ENCODE measurements around the gene CLRN1. TPM values are rescaled to one million over a fixed set of nuclear protein-coding genes. Genes with fewer than 3 reads are reported as not detected.

The CLRN1 gene
- total RNA-seq, 1 donor from 2014 or later = not detected

- Histone ChIP-seq H3K4me3 (ENCODE audit: insufficient read depth, low read depth, low read length) (no peak overlapping the region), H2AFZ (ENCODE audit: low read depth, low read length) (no peak overlapping the region), H3K9me3 (ENCODE audit: insufficient read depth, low read depth, low read length) (no peaks in the 10 kb centered on the region), H3K9ac (ENCODE audit: low read length) (no peak overlapping the region), H3K4me2 (ENCODE audit: low read length) (no peak overlapping the region), H3K36me3 (ENCODE audit: insufficient read depth, low read length) (no peaks in the 10 kb centered on the region), H3K79me2 (ENCODE audit: insufficient read depth, low read length) (no peaks in the 10 kb centered on the region), H3K27me3 (ENCODE audit: insufficient read depth, low read length) (peaks cover 2% of the 10 kb centered on the region), H4K20me1 (ENCODE audit: insufficient read depth, low read length) (no peaks in the 10 kb centered on the region), H3K27ac (ENCODE audit: low read depth, low read length) (no peak overlapping the region), H3K4me1 (ENCODE audit: insufficient read depth, low read length) (no peaks in the 10 kb centered on the region)
- Mint-ChIP-seq H3K9me3 (ENCODE audit: unreplicated experiment) (no peaks in the 10 kb centered on the region), H3K27ac (ENCODE audit: unreplicated experiment) (no peak overlapping the region), H3K4me1 (ENCODE audit: low read depth, unreplicated experiment) (peaks cover 7% of the 10 kb centered on the region), H3K4me3 (ENCODE audit: unreplicated experiment) (no peak overlapping the region), H3K27me3 (ENCODE audit: low read depth, unreplicated experiment) (peaks cover 16% of the 10 kb centered on the region), H3K36me3 (ENCODE audit: low read depth, unreplicated experiment) (no peaks in the 10 kb centered on the region)
- TF ChIP-seq CTCF (IDR thresholded peaks at IDR 0.05; ENCODE audit: insufficient read depth, low read depth, low read length) (no peak), EZH2 (IDR thresholded peaks at IDR 0.05; ENCODE audit: insufficient read depth, low read length) (no peak)
- FAIRE-seq (no peak), DNase-seq (ENCODE audit: low read depth) (peak; percentile 48)
These were observed 11.5 kb downstream of the CLRN1 start for GRCh38 chr3:150960708-150961684.

- FAIRE-seq (no peak), DNase-seq (ENCODE audit: low read depth) (no peak)
- no peak overlapping the region for H3K27ac ChIP-seq (ENCODE audit: low read depth, low read length)
- Mint-ChIP-seq H3K9me3 (ENCODE audit: unreplicated experiment) (no peaks in the 10 kb centered on the region), H3K27ac (ENCODE audit: unreplicated experiment) (no peak overlapping the region), H3K4me1 (ENCODE audit: low read depth, unreplicated experiment) (peaks cover 3% of the 10 kb centered on the region), H3K36me3 (ENCODE audit: low read depth, unreplicated experiment) (no peaks in the 10 kb centered on the region), H3K4me3 (ENCODE audit: unreplicated experiment) (no peak overlapping the region), H3K27me3 (ENCODE audit: low read depth, unreplicated experiment) (peaks cover 21% of the 10 kb centered on the region)
- H4K20me1 ChIP-seq (ENCODE audit: insufficient read depth, low read length) = no peaks in the 10 kb centered on the region
- no peak overlapping the region for H3K4me3 ChIP-seq (ENCODE audit: insufficient read depth, low read depth, low read length)
- H3K9me3 ChIP-seq (ENCODE audit: insufficient read depth, low read depth, low read length) = no peaks in the 10 kb centered on the region
- H3K4me2 ChIP-seq (ENCODE audit: low read length) = no peak overlapping the region
- no peaks in the 10 kb centered on the region for H3K36me3 ChIP-seq (ENCODE audit: insufficient read depth, low read length)
- H3K9ac ChIP-seq (ENCODE audit: low read length) = no peak overlapping the region
- no peaks in the 10 kb centered on the region for H3K79me2 ChIP-seq (ENCODE audit: insufficient read depth, low read length)
- TF ChIP-seq EZH2 (IDR thresholded peaks at IDR 0.05; ENCODE audit: insufficient read depth, low read length) (no peak), CTCF (IDR thresholded peaks at IDR 0.05; ENCODE audit: insufficient read depth, low read depth, low read length) (no peak)
- no peaks in the 10 kb centered on the region for H3K4me1 ChIP-seq (ENCODE audit: insufficient read depth, low read length)
- H3K27me3 ChIP-seq (ENCODE audit: insufficient read depth, low read length) = peaks cover 5% of the 10 kb centered on the region
- H2AFZ ChIP-seq (ENCODE audit: low read depth, low read length) = no peak overlapping the region
These were observed 13.8 kb downstream of the CLRN1 start for GRCh38 chr3:150958683-150959082.

GRCh38 chr3:150956376-150956775 lies 16.2 kb downstream of the CLRN1 start:
- TF ChIP-seq EZH2 (IDR thresholded peaks at IDR 0.05; ENCODE audit: insufficient read depth, low read length) (no peak), CTCF (IDR thresholded peaks at IDR 0.05; ENCODE audit: insufficient read depth, low read depth, low read length) (no peak)
- DNase-seq (ENCODE audit: low read depth) = peak; percentile 75

More at GRCh38 chr3:150956376-150956775, 16.2 kb downstream of the CLRN1 start:
- Mint-ChIP-seq H3K36me3 (ENCODE audit: low read depth, unreplicated experiment) (no peaks in the 10 kb centered on the region), H3K27me3 (ENCODE audit: low read depth, unreplicated experiment) (peaks cover 37% of the 10 kb centered on the region), H3K4me3 (ENCODE audit: unreplicated experiment) (no peak overlapping the region), H3K9me3 (ENCODE audit: unreplicated experiment) (peaks cover 6% of the 10 kb centered on the region), H3K4me1 (ENCODE audit: low read depth, unreplicated experiment) (peaks cover 3% of the 10 kb centered on the region), H3K27ac (ENCODE audit: unreplicated experiment) (no peak overlapping the region)
- no peaks in the 10 kb centered on the region for H4K20me1 ChIP-seq (ENCODE audit: insufficient read depth, low read length)
- H3K9ac ChIP-seq (ENCODE audit: low read length) = no peak overlapping the region
- H3K79me2 ChIP-seq (ENCODE audit: insufficient read depth, low read length) = no peaks in the 10 kb centered on the region
- H3K9me3 ChIP-seq (ENCODE audit: insufficient read depth, low read depth, low read length) = no peaks in the 10 kb centered on the region
- H3K4me3 ChIP-seq (ENCODE audit: insufficient read depth, low read depth, low read length) = no peak overlapping the region
- peak overlapping the region; percentile 19 for H3K4me2 ChIP-seq (ENCODE audit: low read length)
- no peak overlapping the region for H2AFZ ChIP-seq (ENCODE audit: low read depth, low read length)
- H3K27me3 ChIP-seq (ENCODE audit: insufficient read depth, low read length) = peaks cover 5% of the 10 kb centered on the region
- FAIRE-seq = no peak
- H3K36me3 ChIP-seq (ENCODE audit: insufficient read depth, low read length) = no peaks in the 10 kb centered on the region
- no peak overlapping the region for H3K27ac ChIP-seq (ENCODE audit: low read depth, low read length)
- no peaks in the 10 kb centered on the region for H3K4me1 ChIP-seq (ENCODE audit: insufficient read depth, low read length)
